DOHH2 (cell line): ENCODE results near the gene DNAJC11.

Experiments used
- CTCF ChIP-seq: fragments of 200-600 bp; sonication (generic); IDR thresholded peaks from one replicate; pipeline ENCODE4 v1.5.1; 2014; ENCODE audit warnings: antibody characterized with exemption, mild to moderate bottlenecking, low read depth, low read length; ENCODE audit not compliant: poor library complexity, severe bottlenecking
- EZH2phosphoT487 ChIP-seq: fragments of 200-600 bp; sonication (generic); IDR thresholded peaks from 2 replicates; pipeline ENCODE4 v1.6.1; 2017; ENCODE audit warnings: borderline replicate concordance, mild to moderate bottlenecking, antibody characterized with exemption, low read length, moderate library complexity, mixed read lengths

GRCh38 chr1:6621429-6622391 is 79.9 kb downstream of the DNAJC11 start:
- TF ChIP-seq CTCF (no peak), EZH2phosphoT487 (no peak)
